K562 (cell line): ENCODE results near the gene HAGHL. TPM values are rescaled to one million over a fixed set of nuclear protein-coding genes. Genes with fewer than 3 reads are reported as not detected.
A peak's percentile ranks its signal among the peaks of the same experiment; 100 is the strongest.

Experiments used
- ATAC-seq: fragments of 200-7000 bp; cut with Tn5 transposase; 3 replicates; pipeline ENCODE4 v1.9.1; 2020; ENCODE audit warnings: moderate library complexity
- BruUV-seq: library from RNA; stranded (reverse); fragments of 400-500 nt; replicated peaks from 2 replicates; lab custom pipeline; 2021; lab: Mats Ljungman, UMichigan
- CTCF ChIA-PET: fragments of 300-600 bp; formaldehyde crosslinking; extraction: SDS; loops from one replicate; lab custom pipeline; 2021; ENCODE audit warnings: low intra/inter-chr PET ratio; lab: Yijun Ruan, JAX
- POLR2A ChIA-PET: fragments of 300-600, 350-650 bp; sonication (Branson Sonifier 250); formaldehyde crosslinking; extraction: SDS; loops from one replicate; lab custom pipeline; 2021; ENCODE audit warnings: antibody characterized with exemption, inconsistent platforms; lab: Yijun Ruan, JAX
- DNase-seq, 4 experiments: peaks; one replicate each; pipeline versions ENCODE4 v3.0.0 to v3.0.0-alpha.2; 2011 to 2018; ENCODE audit warnings: low spot score in 3 of 4, mixed read lengths in 3 of 4; ENCODE audit errors: extremely low read depth in 1 of 4
- FAIRE-seq: peaks from 2 replicates; lab custom pipeline; 2011; peaks lifted over from hg19 to GRCh38; lab: Jason Lieb, UNC
- H2AFZ ChIP-seq: 2 replicates; pipeline ENCODE4 v1.6.0; 2011; ENCODE audit warnings: low read depth, low read length, control low read depth, inconsistent platforms
- H3K27ac ChIP-seq: fragments of 200-600 bp; 3 replicates; pipeline ENCODE4 v1.8.0; 2011; ENCODE audit warnings: low read depth, mild to moderate bottlenecking, control low read depth, inconsistent platforms, low read length, moderate library complexity, mixed read lengths; ENCODE audit errors: extremely low read depth
- H3K27me3 ChIP-seq, 2 experiments: fragments of 300-600 bp in 1 of 2; 2 replicates in 1 of 2; 3 replicates in 1 of 2; pipeline versions ENCODE4 v1.6.0 to v1.8.0; 2011; ENCODE audit warnings: inconsistent platforms in 2 of 2, low read length in 2 of 2, mild to moderate bottlenecking in 1 of 2, mixed read lengths in 1 of 2, moderate library complexity in 1 of 2; ENCODE audit not compliant: control insufficient read depth in 2 of 2, insufficient read depth in 2 of 2
- H3K36me3 ChIP-seq: fragments of 300-600 bp; 3 replicates; pipeline ENCODE4 v1.8.0; 2011; ENCODE audit warnings: mild to moderate bottlenecking, low read length, inconsistent platforms; ENCODE audit not compliant: control insufficient read depth, insufficient read depth
- H3K4me1 ChIP-seq, 2 experiments: fragments of 200-600 bp in 1 of 2; replicated peaks in 1 of 2; 2 replicates in 1 of 2; 3 replicates in 1 of 2; pipeline versions ENCODE4 v1.5.1 to v1.8.0; 2011; ENCODE audit warnings: inconsistent platforms in 2 of 2, low read length in 2 of 2, mild to moderate bottlenecking in 1 of 2, mixed read lengths in 1 of 2, moderate library complexity in 1 of 2; ENCODE audit not compliant: control insufficient read depth in 2 of 2, insufficient read depth in 2 of 2
- H3K4me2 ChIP-seq: 2 replicates; pipeline ENCODE4 v1.6.1; 2011; ENCODE audit warnings: low read length, control low read depth, inconsistent platforms, mixed read lengths; ENCODE audit not compliant: insufficient read depth
- H3K4me3 ChIP-seq: fragments of 200-600 bp; sonication (generic), shearing (Covaris generic); 2 replicates; pipeline ENCODE4 v1.5.1; 2016; ENCODE audit warnings: control low read depth, inconsistent platforms
- H3K79me2 ChIP-seq: fragments of 200-600 bp; 3 replicates; pipeline ENCODE4 v1.8.0; 2011; ENCODE audit warnings: low read length, inconsistent platforms; ENCODE audit not compliant: control insufficient read depth, insufficient read depth
- H3K9ac ChIP-seq, 2 experiments: 2 replicates each; pipeline versions ENCODE4 v1.6.0 to v1.6.1; 2011; ENCODE audit warnings: low read depth in 2 of 2, low read length in 2 of 2, control low read depth in 1 of 2, inconsistent platforms in 1 of 2, mild to moderate bottlenecking in 1 of 2, mixed read lengths in 1 of 2; ENCODE audit not compliant: insufficient read depth in 1 of 2
- H3K9me1 ChIP-seq: one replicate; pipeline ENCODE4 v1.6.0; 2011; ENCODE audit warnings: inconsistent platforms, mild to moderate bottlenecking, low read length, moderate library complexity; ENCODE audit not compliant: control insufficient read depth, insufficient read depth
- H3K9me3 ChIP-seq: replicated peaks from 2 replicates; pipeline ENCODE4 v1.5.1; 2011; ENCODE audit warnings: low read depth, low read length, inconsistent platforms; ENCODE audit not compliant: control insufficient read depth, insufficient read depth
- H4K20me1 ChIP-seq: replicated peaks from 2 replicates; pipeline ENCODE4 v1.6.1; 2011; ENCODE audit warnings: low read length, inconsistent platforms, mixed read lengths; ENCODE audit not compliant: control insufficient read depth, insufficient read depth
- BRF1 ChIP-seq: IDR thresholded peaks from 3 replicates; pipeline ENCODE4 v1.6.1; 2011; ENCODE audit warnings: borderline replicate concordance, mild to moderate bottlenecking; ENCODE audit not compliant: insufficient read length; ENCODE audit errors: extremely low read depth
- GATAD2A ChIP-seq: fragments of 450-650 bp; IDR thresholded peaks from 2 replicates; pipeline ENCODE4 v1.6.1; 2017
- PHF21A ChIP-seq: fragments of 450-650 bp; IDR thresholded peaks from 2 replicates; pipeline ENCODE4 v1.6.1; 2017; ENCODE audit warnings: low read depth, borderline replicate concordance
- POLR2G ChIP-seq: fragments of 200-400 bp; formaldehyde crosslinking; IDR thresholded peaks from 2 replicates; pipeline ENCODE4 v1.6.1; 2017; ENCODE audit warnings: low read depth, mild to moderate bottlenecking, antibody characterized with exemption, low read length, moderate library complexity
- PTBP1 ChIP-seq: fragments of 200-400 bp; formaldehyde crosslinking; IDR thresholded peaks from 2 replicates; pipeline ENCODE4 v1.6.1; 2017; ENCODE audit warnings: low read depth, low read length
- RBM25 ChIP-seq: fragments of 200-400 bp; formaldehyde crosslinking; IDR thresholded peaks from 2 replicates; pipeline ENCODE4 v1.6.1; 2018; ENCODE audit warnings: low read length, low read depth, moderate library complexity; ENCODE audit not compliant: severe bottlenecking
- TAL1 ChIP-seq: fragments of 450-650 bp; IDR thresholded peaks from 2 replicates; pipeline ENCODE4 v1.6.1; 2016; ENCODE audit warnings: mild to moderate bottlenecking
- THRB ChIP-seq: fragments of 450-650 bp; formaldehyde crosslinking; conservative IDR thresholded peaks from 2 replicates; pipeline ENCODE4 v1.4.0; 2022; ENCODE audit warnings: mild to moderate bottlenecking, missing genetic modification characterization
- ZNF449 ChIP-seq: fragments of 250-450 bp; sonication (Bioruptor Pico); IDR thresholded peaks from 2 replicates; pipeline ENCODE4 v1.8.0; 2022; ENCODE audit warnings: moderate library complexity, mild to moderate bottlenecking, inconsistent platforms
- ZNF644 ChIP-seq: fragments of 200-800 bp; sonication (Bioruptor generic); IDR thresholded peaks from 2 replicates; pipeline ENCODE4 v1.6.1; 2016; ENCODE audit warnings: low read depth, missing genetic modification characterization, missing compliant biosample characterization
- WGBS: fragments of 100-300 bp; shearing (Covaris generic); methylation state at CpG from one replicate; pipeline ENCODE4 v1.1.6; 2016; ENCODE audit warnings: low coverage, mixed read lengths; ENCODE audit not compliant: insufficient coverage; ENCODE audit errors: missing lambda C conversion rate; 5-methylcytosine and 5-hydroxymethylcytosine counted together
- in situ Hi-C: fragments of 300-500 bp; cut with MboI; formaldehyde crosslinking; loops from 4 replicates; pipeline ENCODE4 v1.15.0; 2018; ENCODE audit warnings: inconsistent platforms, mixed read lengths
- intact Hi-C: fragments of 100-400 bp; cut with micrococcal nuclease; formaldehyde crosslinking; loops from 2 replicates; pipeline ENCODE4 v1.14.2; 2022
- polyA plus RNA-seq, 8 experiments: library from polyadenylated mRNA; depleted of rRNA in 4 of 8; stranded (reverse) in 5 of 8; unstranded in 3 of 8; fragments of >200 nt; fragmentation: Nextera tagmentation in 2 of 8; fragmentation: Illumina TruSeq in 1 of 8; extraction: Ambion mirVana in 2 of 8; extraction: Trizol in 1 of 8; gene quantifications; 2 replicates each; pipeline versions ENCODE4 v1.2.1 to v1.2.3, GENCODE V29; 2011 to 2014; ENCODE audit warnings: inconsistent platforms in 1 of 8, missing spikeins in 1 of 8
- total RNA-seq, 7 experiments: library from RNA; depleted of rRNA in 6 of 7; stranded (reverse); fragments of >200 nt in 6 of 7; fragmentation: Illumina TruSeq in 2 of 7; extraction: Trizol in 2 of 7; gene quantifications; 2 replicates each; pipeline versions ENCODE4 v1.2.1 to v1.2.3, GENCODE V29; 2011 to 2021; ENCODE audit warnings: low replicate concordance in 1 of 7

HAGHL gene
- total and polyA plus RNA-seq, 9 of the 15 experiments (the other 6 are each of a cell fraction or from before 2014, with no cell fraction given) = 0.31 to 83.4 (median 20.7) TPM

GRCh38 chr16:715477-716199 is 11.3 kb upstream of the HAGHL start (continued):
- TF ChIP-seq PHF21A (peak; percentile 33; the same call in 1 of the 2 replicates), POLR2G (peak; percentile 56), ZNF449 (CRISPR knock-in tag) (no peak), GATAD2A (no peak), THRB (CRISPR knock-in tag) (no peak), TAL1 (no peak)

GRCh38 chr16:716200-716568 is 10.7 kb upstream of the HAGHL start:
- no peak for ATAC-seq
- DNase-seq = peak; percentile 34 to 72 (median 44)
- FAIRE-seq = no peak
- in situ Hi-C loops = loop anchor here (10.0 kb wide), 1 partner anchor 339 kb away; no protein-coding TSS in a partner anchor
- peaks cover 3% of the 10 kb centered on the region for H3K9me1 ChIP-seq
- H3K9me3 ChIP-seq = no peaks in the 10 kb centered on the region
- H3K4me1 ChIP-seq = peaks cover 12 to 85% of the 10 kb centered on the region in 2 experiments; a peak in 4 of 5 replicates
- H2AFZ ChIP-seq = 0 out of 2 replicates have a peak overlapping the region, but pooled peaks have one; percentile 59
- ChIA-PET CTCF (no interaction called here), POLR2A (interaction anchor here (0.6 to 1.7 kb wide), 7 partner anchors 9 to 154 kb away, joined by 3 to 5 read pairs (median 3); partner anchors contain the start of genes CCDC78, CHTF18 and RPUSD1)
- peaks cover 19% of the 10 kb centered on the region; the same call in 2 of the 3 replicates for H3K36me3 ChIP-seq
- peak overlapping the region; percentile 23; the same call in 1 of the 3 replicates for H3K27ac ChIP-seq
- intact Hi-C loops = no loop called here
- WGBS = 15% methylated on average over 12 of the region's 12 CpGs
- peak overlapping the region; percentile 68 for H3K4me3 ChIP-seq
- H3K4me2 ChIP-seq = peak overlapping the region; percentile 77
- no peaks in the 10 kb centered on the region for H3K27me3 ChIP-seq
- peak overlapping the region; percentile 42 to 92; a peak in 3 of 4 replicates for H3K9ac ChIP-seq
- peaks cover 32% of the 10 kb centered on the region for H3K79me2 ChIP-seq
- H4K20me1 ChIP-seq = no peaks in the 10 kb centered on the region; the same call in 1 of the 2 replicates
- TSS peak; percentile 58 for BruUV-seq
- no peak for TF ChIP-seq PTBP1
- no peak for TF ChIP-seq ZNF644 (tag)
- TF ChIP-seq BRF1 = no peak
- no peak for TF ChIP-seq RBM25
